ENCODE results near the gene ANP32E. TPM values are rescaled to one million over a fixed set of nuclear protein-coding genes. Genes with fewer than 3 reads are reported as not detected.
"Not testable (repeated sequence)": the region's sequence is repeated elsewhere in the genome, so short reads cannot be mapped to it uniquely, and the experiment has no call there.

Gene ANP32E
- total RNA-seq, 2 experiments from 2014 or later: 174 to 185 TPM

DNA sequence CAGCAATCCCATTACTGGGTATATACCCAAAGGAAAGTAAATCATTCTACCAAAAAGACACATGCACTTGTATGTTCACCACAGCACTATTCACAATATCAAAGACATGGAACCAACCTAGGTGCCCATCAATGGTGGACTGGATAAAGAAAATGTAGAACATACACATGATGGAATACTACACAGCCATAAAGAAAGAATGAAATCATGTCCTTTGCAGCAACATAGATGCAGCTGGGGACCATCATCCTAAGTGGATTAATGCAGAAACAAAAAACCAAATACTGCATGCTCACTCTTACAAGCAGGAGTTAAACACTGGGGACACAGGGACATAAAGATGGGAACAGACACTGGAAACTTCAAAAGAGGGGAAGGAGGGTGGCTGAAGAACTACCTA is 8.7 kb downstream of the ANP32E start:
- CTCF ChIA-PET: no interaction called here
- Mint-ChIP-seq H3K27ac (no peak overlapping the region), H3K9me3 (no peaks in the 10 kb centered on the region), H3K27me3 (no peaks in the 10 kb centered on the region), H3K4me3 (no peak overlapping the region), H3K36me3 (ENCODE audit: low read depth) (peaks cover 65% of the 10 kb centered on the region), H3K4me1 (ENCODE audit: low read depth) (peaks cover 3% of the 10 kb centered on the region)
- POLR2A ChIA-PET: no interaction called here
- DNase-seq (no peak), ATAC-seq (no peak)
- intact Hi-C loops (cut with micrococcal nuclease): no loop called here
- TF ChIP-seq, protein P1, sequence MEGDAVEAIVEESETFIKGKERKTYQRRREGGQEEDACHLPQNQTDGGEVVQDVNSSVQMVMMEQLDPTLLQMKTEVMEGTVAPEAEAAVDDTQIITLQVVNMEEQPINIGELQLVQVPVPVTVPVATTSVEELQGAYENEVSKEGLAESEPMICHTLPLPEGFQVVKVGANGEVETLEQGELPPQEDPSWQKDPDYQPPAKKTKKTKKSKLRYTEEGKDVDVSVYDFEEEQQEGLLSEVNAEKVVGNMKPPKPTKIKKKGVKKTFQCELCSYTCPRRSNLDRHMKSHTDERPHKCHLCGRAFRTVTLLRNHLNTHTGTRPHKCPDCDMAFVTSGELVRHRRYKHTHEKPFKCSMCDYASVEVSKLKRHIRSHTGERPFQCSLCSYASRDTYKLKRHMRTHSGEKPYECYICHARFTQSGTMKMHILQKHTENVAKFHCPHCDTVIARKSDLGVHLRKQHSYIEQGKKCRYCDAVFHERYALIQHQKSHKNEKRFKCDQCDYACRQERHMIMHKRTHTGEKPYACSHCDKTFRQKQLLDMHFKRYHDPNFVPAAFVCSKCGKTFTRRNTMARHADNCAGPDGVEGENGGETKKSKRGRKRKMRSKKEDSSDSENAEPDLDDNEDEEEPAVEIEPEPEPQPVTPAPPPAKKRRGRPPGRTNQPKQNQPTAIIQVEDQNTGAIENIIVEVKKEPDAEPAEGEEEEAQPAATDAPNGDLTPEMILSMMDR (IDR thresholded peaks at IDR 0.05): no peak

DNA sequence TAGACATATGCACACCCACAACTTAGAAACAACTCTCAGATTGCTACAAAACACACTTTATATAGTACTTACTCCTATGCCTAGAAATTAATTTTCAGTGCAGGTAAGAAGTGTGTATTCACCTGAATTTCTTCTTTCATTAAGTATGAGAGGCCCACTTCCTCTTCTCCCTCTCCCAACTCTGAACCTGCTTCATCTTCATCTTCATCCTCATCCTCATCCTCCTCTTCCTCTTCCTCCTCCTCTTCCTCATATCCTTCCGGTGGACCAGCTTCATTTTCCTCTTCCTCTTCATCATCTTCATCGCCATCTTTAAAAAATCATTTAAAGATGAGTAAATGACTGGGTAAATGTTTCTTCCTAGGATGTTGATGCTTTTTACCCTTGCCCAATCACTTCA is 9.4 kb downstream of the ANP32E start:
- Mint-ChIP-seq H3K27me3 (no peaks in the 10 kb centered on the region), H3K4me1 (ENCODE audit: low read depth) (peaks cover 3% of the 10 kb centered on the region), H3K4me3 (no peak overlapping the region), H3K36me3 (ENCODE audit: low read depth) (peaks cover 67% of the 10 kb centered on the region), H3K9me3 (no peaks in the 10 kb centered on the region), H3K27ac (peak overlapping the region; percentile 16)
- TF ChIP-seq, protein P1 (IDR thresholded peaks at IDR 0.05): no peak
- intact Hi-C loops (cut with micrococcal nuclease): no loop called here
- CTCF ChIA-PET: no interaction called here
- POLR2A ChIA-PET: interaction anchor here (0.6 kb wide), 1 partner anchor 105 kb away, joined by 3 read pairs; no protein-coding TSS in a partner anchor
- ATAC-seq (no peak), DNase-seq (no peak)

DNA sequence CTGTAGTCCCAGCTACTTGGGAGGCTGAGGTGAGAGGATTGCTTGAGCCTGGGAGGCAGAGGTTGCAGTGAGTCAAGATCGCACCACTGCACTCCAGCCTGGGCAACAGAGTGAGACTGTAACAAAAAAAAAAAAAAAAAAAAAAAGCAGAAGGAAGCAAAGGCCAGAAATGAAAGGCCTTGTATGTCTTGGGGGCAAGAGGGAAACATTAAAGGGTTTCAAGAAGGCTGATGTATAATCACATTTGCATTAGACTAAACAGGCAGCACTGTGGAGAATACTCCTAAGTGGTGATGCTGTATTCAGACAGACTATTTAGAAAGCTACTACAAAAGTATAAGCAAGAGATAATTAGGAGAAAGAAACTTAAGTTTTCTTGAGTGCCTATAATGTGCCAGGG is 10.4 kb downstream of the ANP32E start:
- ATAC-seq (no peak), DNase-seq (no peak)
- intact Hi-C loops (cut with micrococcal nuclease): no loop called here
- Mint-ChIP-seq H3K36me3 (ENCODE audit: low read depth) (peaks cover 65% of the 10 kb centered on the region), H3K27me3 (no peaks in the 10 kb centered on the region), H3K27ac (no peak overlapping the region), H3K4me1 (ENCODE audit: low read depth) (peaks cover 3% of the 10 kb centered on the region), H3K9me3 (no peaks in the 10 kb centered on the region), H3K4me3 (no peak overlapping the region)
- ChIA-PET CTCF (interaction anchor here (1.5 kb wide), 1 partner anchor 35 kb away, joined by 3 read pairs; no protein-coding TSS in a partner anchor), POLR2A (interaction anchor here (0.8 to 2.6 kb wide), 3 partner anchors 8 to 159 kb away, joined by 5 to 11 read pairs (median 6); partner anchors contain the start of gene ANP32E)
- TF ChIP-seq, protein P1 (IDR thresholded peaks at IDR 0.05): no peak

DNA sequence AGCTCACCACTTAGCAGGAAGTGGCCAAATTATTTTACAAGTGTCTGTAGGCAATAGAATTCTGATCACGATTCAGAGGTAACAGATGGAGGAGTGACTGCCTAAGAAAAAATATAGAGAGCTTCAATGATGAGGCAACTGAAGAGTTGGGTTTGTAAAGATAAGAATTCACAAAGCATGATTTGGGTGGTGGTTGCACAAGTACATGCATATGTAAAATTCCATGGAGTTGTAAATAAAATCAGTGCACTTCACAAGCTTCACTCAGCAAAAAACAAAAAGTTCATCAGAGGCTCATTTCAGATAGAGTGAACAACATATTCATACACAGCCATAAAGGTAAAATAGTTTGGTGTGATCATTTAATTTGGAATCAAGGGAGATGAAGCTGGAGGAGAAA is 10.9 kb downstream of the ANP32E start:
- ATAC-seq: no peak
- intact Hi-C loops (cut with micrococcal nuclease): no loop called here
- peak overlapping the region; percentile 37 for H3K27ac Mint-ChIP-seq
- ChIA-PET POLR2A (interaction anchor here (0.7 to 2.6 kb wide), 5 partner anchors 8 to 194 kb away, joined by 3 to 11 read pairs (median 6); partner anchors contain the start of gene ANP32E), CTCF (interaction anchor here (1.2 to 1.5 kb wide), 2 partner anchors 36 to 38 kb away, joined by 3 read pairs; no protein-coding TSS in a partner anchor)
- H3K9me3 Mint-ChIP-seq: no peaks in the 10 kb centered on the region
- H3K27me3 Mint-ChIP-seq: no peaks in the 10 kb centered on the region
- H3K4me1 Mint-ChIP-seq (ENCODE audit: low read depth): peaks cover 3% of the 10 kb centered on the region
- DNase-seq: no peak
- peaks cover 63% of the 10 kb centered on the region for H3K36me3 Mint-ChIP-seq (ENCODE audit: low read depth)
- H3K4me3 Mint-ChIP-seq: no peak overlapping the region
- TF ChIP-seq, protein P1 (IDR thresholded peaks at IDR 0.05): no peak

DNA sequence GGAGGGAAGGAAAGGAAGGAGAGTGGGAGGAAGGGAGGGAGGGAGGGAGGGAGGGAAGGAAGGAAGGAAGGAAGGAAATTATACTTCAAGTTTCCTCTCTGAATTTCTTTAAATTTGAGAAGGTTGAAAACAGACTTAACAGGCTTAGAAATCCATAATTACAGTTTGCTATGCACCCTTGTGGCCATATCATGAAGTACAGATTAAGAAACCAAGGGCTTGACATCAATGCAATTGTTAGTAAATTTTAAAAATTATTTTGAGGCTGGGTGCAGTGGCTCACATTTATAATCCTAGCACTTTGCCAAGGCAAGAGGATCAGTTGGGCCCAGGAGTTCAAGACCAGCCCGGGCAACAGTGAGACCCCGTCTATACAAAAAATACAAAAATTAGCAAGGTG is 14.4 kb downstream of the ANP32E start:
- intact Hi-C loops (cut with micrococcal nuclease): no loop called here
- Mint-ChIP-seq H3K4me3 (no peak overlapping the region), H3K27ac (no peak overlapping the region), H3K27me3 (no peaks in the 10 kb centered on the region), H3K9me3 (no peaks in the 10 kb centered on the region), H3K4me1 (ENCODE audit: low read depth) (peaks cover 3% of the 10 kb centered on the region), H3K36me3 (ENCODE audit: low read depth) (peaks cover 44% of the 10 kb centered on the region)
- no peak for ATAC-seq
- ChIA-PET POLR2A (interaction anchor here (0.7 to 1.2 kb wide), 2 partner anchors 12 to 274 kb away, joined by 3 to 7 read pairs; no protein-coding TSS in a partner anchor), CTCF (interaction anchor here (1.3 to 1.6 kb wide), 2 partner anchors 10 to 35 kb away, joined by 3 to 5 read pairs; no protein-coding TSS in a partner anchor)
- DNase-seq: no peak
- TF ChIP-seq, protein P1 (IDR thresholded peaks at IDR 0.05): no peak

DNA sequence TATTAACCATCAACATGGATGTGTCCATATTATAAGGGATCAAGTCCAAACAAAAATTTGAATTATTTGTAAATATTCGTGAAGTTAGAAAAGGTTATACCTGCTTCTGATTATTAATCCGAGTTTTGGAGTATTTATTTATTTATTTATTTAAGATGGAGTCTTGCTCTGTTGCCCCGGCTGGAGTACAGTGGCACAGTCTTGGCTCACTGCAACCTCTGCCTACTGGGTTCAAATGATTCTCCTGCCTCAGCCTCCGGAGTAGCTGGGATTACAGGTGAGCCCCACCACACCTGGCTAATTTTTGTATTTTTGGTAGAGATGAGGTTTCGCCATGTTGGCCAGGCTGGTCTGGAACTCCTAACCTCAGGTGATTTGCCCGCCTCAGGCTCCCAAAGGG is 20.1 kb downstream of the ANP32E start:
- H3K27me3 Mint-ChIP-seq; ATAC-seq; H3K9me3 Mint-ChIP-seq; H3K27ac Mint-ChIP-seq; CTCF ChIA-PET; H3K4me3 Mint-ChIP-seq; intact Hi-C loops (cut with micrococcal nuclease); DNase-seq: not testable (repeated sequence)
- POLR2A ChIA-PET: interaction anchor here (1.2 to 1.8 kb wide), 2 partner anchors 18 to 329 kb away, joined by 6 to 7 read pairs; a partner anchor contains a TSS
- H3K36me3 Mint-ChIP-seq (ENCODE audit: low read depth): peaks cover 11% of the 10 kb centered on the region
- H3K4me1 Mint-ChIP-seq (ENCODE audit: low read depth): peaks cover 14% of the 10 kb centered on the region
